Endothelial cell of umbilical vein (primary cell): Measurements from ENCODE around the gene SLC33A1. TPM values are rescaled to one million over a fixed set of nuclear protein-coding genes. Genes with fewer than 3 reads are reported as not detected.

Source experiments
- BruUV-seq: library from RNA; stranded (reverse); fragments of 400-500 nt; replicated peaks from 2 replicates; lab custom pipeline; 2021; lab: Mats Ljungman, UMichigan
- CTCF ChIA-PET: fragments of 300-600, 350-600 bp; sonication (Branson Sonifier 250); formaldehyde crosslinking; loops from one replicate; lab custom pipeline; 2021; ENCODE audit warnings: antibody characterized with exemption, inconsistent platforms; lab: Charles Lee
- POLR2A ChIA-PET: fragments of 300-600, 350-600 bp; sonication (Branson Sonifier 250); formaldehyde crosslinking; loops from one replicate; lab custom pipeline; 2021; ENCODE audit warnings: antibody characterized with exemption, inconsistent platforms; lab: Charles Lee
- DNase-seq: peaks from one replicate; pipeline ENCODE4 v3.0.0-alpha.2; 2011; ENCODE audit warnings: low read depth, low spot score
- FAIRE-seq: peaks from 2 replicates; lab custom pipeline; 2011; peaks lifted over from hg19 to GRCh38; lab: Jason Lieb, UNC
- H2AFZ ChIP-seq: 2 replicates; pipeline ENCODE4 v1.6.0; 2012; ENCODE audit warnings: low read depth, low read length, control low read depth, inconsistent platforms
- H3K27ac ChIP-seq: 2 replicates; pipeline ENCODE4 v1.5.1; 2011; ENCODE audit warnings: low read depth, mild to moderate bottlenecking, control low read depth, low read length, moderate library complexity; ENCODE audit not compliant: insufficient read depth
- H3K27me3 ChIP-seq, 2 experiments: 2 replicates each; pipeline versions ENCODE4 v1.6.0 to v1.6.1; 2011; ENCODE audit warnings: low read length in 2 of 2, mixed read lengths in 1 of 2; ENCODE audit not compliant: control insufficient read depth in 2 of 2, insufficient read depth in 2 of 2
- H3K36me3 ChIP-seq, 2 experiments: 2 replicates in 1 of 2; 3 replicates in 1 of 2; pipeline ENCODE4 v1.5.1; 2011; ENCODE audit warnings: low read length in 2 of 2, mild to moderate bottlenecking in 1 of 2, moderate library complexity in 1 of 2; ENCODE audit not compliant: control insufficient read depth in 2 of 2, insufficient read depth in 2 of 2; ENCODE audit errors: extremely low read depth in 1 of 2
- H3K4me1 ChIP-seq: 3 replicates; pipeline ENCODE4 v1.5.1; 2011; ENCODE audit warnings: mild to moderate bottlenecking, low read length; ENCODE audit not compliant: control insufficient read depth, insufficient read depth; ENCODE audit errors: extremely low read depth
- H3K4me2 ChIP-seq: 2 replicates; pipeline ENCODE4 v1.6.1; 2011; ENCODE audit warnings: low read length, control low read depth, mixed read lengths; ENCODE audit not compliant: insufficient read depth
- H3K4me3 ChIP-seq, 3 experiments: fragments of 200-600 bp in 1 of 3; sonication (generic), shearing (Covaris generic) in 1 of 3; replicated peaks in 1 of 3; 2 replicates each; pipeline ENCODE4 v1.5.1; 2011 to 2016; ENCODE audit warnings: control low read depth in 3 of 3, low read length in 3 of 3, mild to moderate bottlenecking in 2 of 3, inconsistent platforms in 1 of 3, low read depth in 1 of 3, moderate library complexity in 1 of 3; ENCODE audit not compliant: insufficient read depth in 1 of 3
- H3K79me2 ChIP-seq: 2 replicates; pipeline ENCODE4 v1.6.0; 2012; ENCODE audit warnings: low read length, inconsistent platforms; ENCODE audit not compliant: control insufficient read depth, insufficient read depth
- H3K9ac ChIP-seq: replicated peaks from 2 replicates; pipeline ENCODE3; 2011; ENCODE audit warnings: low read length, control low read depth; ENCODE audit not compliant: insufficient read depth; ENCODE audit errors: extremely low read depth
- H3K9me1 ChIP-seq: replicated peaks from 3 replicates; pipeline ENCODE4 v1.6.0; 2011; ENCODE audit warnings: mild to moderate bottlenecking, low read length; ENCODE audit not compliant: control insufficient read depth, insufficient read depth; ENCODE audit errors: extremely low read depth
- H3K9me3 ChIP-seq: replicated peaks from 2 replicates; pipeline ENCODE4 v1.5.1; 2012; ENCODE audit warnings: low read length, inconsistent platforms; ENCODE audit not compliant: control insufficient read depth, insufficient read depth
- H4K20me1 ChIP-seq: replicated peaks from 2 replicates; pipeline ENCODE3; 2011; ENCODE audit warnings: mild to moderate bottlenecking, low read length; ENCODE audit not compliant: control insufficient read depth, insufficient read depth; ENCODE audit errors: extremely low read depth
- CTCF ChIP-seq, 2 donors: IDR thresholded peaks; 1 replicate in 1 of 2; 2 replicates in 1 of 2; pipeline ENCODE4 v1.5.1; 2011; ENCODE audit warnings: low read length in 2 of 2, mild to moderate bottlenecking in 2 of 2, moderate library complexity in 2 of 2, control low read depth in 1 of 2, inconsistent platforms in 1 of 2, low read depth in 1 of 2; ENCODE audit not compliant: insufficient read depth in 1 of 2; ENCODE audit errors: extremely low read depth in 1 of 2
- EZH2 ChIP-seq: IDR thresholded peaks from 2 replicates; pipeline ENCODE4 v1.6.1; 2012; ENCODE audit warnings: borderline replicate concordance, low read depth, mild to moderate bottlenecking, moderate library complexity, low read length, inconsistent platforms; ENCODE audit not compliant: severe bottlenecking
- FOS ChIP-seq: IDR thresholded peaks from 2 replicates; pipeline ENCODE4 v1.6.1; 2011; ENCODE audit warnings: mild to moderate bottlenecking, low read length, moderate library complexity, borderline replicate concordance; ENCODE audit not compliant: insufficient read depth
- GATA2 ChIP-seq: IDR thresholded peaks from 2 replicates; pipeline ENCODE4 v1.7.0; 2011; ENCODE audit warnings: low read depth, mild to moderate bottlenecking, moderate library complexity, mixed read lengths, low read length; ENCODE audit not compliant: insufficient read length, insufficient read depth
- JUN ChIP-seq: IDR thresholded peaks from 2 replicates; pipeline ENCODE4 v1.6.1; 2011; ENCODE audit warnings: borderline replicate concordance, low read depth; ENCODE audit not compliant: insufficient read length, insufficient read depth
- MAX ChIP-seq: IDR thresholded peaks from 2 replicates; pipeline ENCODE4 v1.6.1; 2011; ENCODE audit not compliant: insufficient read depth, insufficient read length
- MYC ChIP-seq: IDR thresholded peaks from one replicate; pipeline ENCODE4 v1.6.1; 2011; ENCODE audit warnings: mild to moderate bottlenecking, low read depth, low read length
- POLR2A ChIP-seq: IDR thresholded peaks from 2 replicates; pipeline ENCODE4 v1.6.1; 2012; ENCODE audit warnings: low read depth, mild to moderate bottlenecking, control low read depth, low read length
- POLR2AphosphoS5 ChIP-seq: IDR thresholded peaks from 2 replicates; pipeline ENCODE4 v1.6.1; 2012; ENCODE audit warnings: low read depth, mild to moderate bottlenecking, control low read depth, low read length, moderate library complexity; ENCODE audit not compliant: insufficient read depth
- dilution Hi-C: fragments of 300-500 bp; cut with MboI; formaldehyde crosslinking; loops from one replicate; pipeline ENCODE4 v1.15.0; 2019; ENCODE audit warnings: low sequenced_read_pairs; ENCODE audit not compliant: extremely low pct_ligation_motif_present
- intact Hi-C: fragments of 100-400 bp; cut with micrococcal nuclease; formaldehyde crosslinking; loops from one replicate; pipeline ENCODE4 v1.10.0; 2022
- polyA plus RNA-seq, 4 experiments: library from polyadenylated mRNA; depleted of rRNA in 3 of 4; stranded (reverse) in 3 of 4; unstranded in 1 of 4; fragments of >200 nt; gene quantifications; 2 replicates each; pipeline versions ENCODE4 v1.2.1 to v1.2.3, GENCODE V29; 2011 to 2012; ENCODE audit warnings: missing spikeins in 1 of 4
- total RNA-seq: library from RNA; stranded (reverse); gene quantifications from 2 replicates; pipeline ENCODE4 v1.2.3, GENCODE V29; 2021

The SLC33A1 gene
- total and polyA plus RNA-seq, 2 donors (not counting 3 experiments of a cell fraction or from before 2014, with no cell fraction given) = 28.4 to 30.3 TPM

- Histone ChIP-seq H3K36me3 (no peaks in the 10 kb centered on the region), H3K27me3 (no peaks in the 10 kb centered on the region), H3K4me2 (no peak overlapping the region), H3K79me2 (peaks cover 93% of the 10 kb centered on the region), H3K4me1 (peaks cover 6% of the 10 kb centered on the region), H3K4me3 (no peak overlapping the region), H2AFZ (no peak overlapping the region), H3K27ac (no peak overlapping the region), H3K9me3 (no peaks in the 10 kb centered on the region), H3K9me1 (no peaks in the 10 kb centered on the region), H3K9ac (no peak overlapping the region), H4K20me1 (peaks cover 7% of the 10 kb centered on the region)
- dilution Hi-C loops = no loop called here
- TF ChIP-seq FOS (no peak), MAX (no peak), POLR2A (no peak), MYC (no peak), CTCF (IDR thresholded peaks at IDR 0.05; ENCODE audit: extremely low read depth in 1 of 2, insufficient read depth in 1 of 2, low read depth in 1 of 2, low read length in 2 of 2) (no peak), EZH2 (no peak), POLR2AphosphoS5 (no peak), GATA2 (no peak), JUN (no peak)
- ChIA-PET POLR2A (no interaction called here), CTCF (interaction anchor here (1.8 to 2.2 kb wide), 2 partner anchors 12 to 79 kb away, joined by 5 to 6 read pairs; partner anchors contain the start of gene C3orf33)
- intact Hi-C loops = no loop called here
- no TSS peak for BruUV-seq
- FAIRE-seq (no peak), DNase-seq (no peak)
Observed at GRCh38 chr3:155885292-155885691, 31.1 kb upstream of the SLC33A1 start.
